Osteoblast (primary cell): ENCODE results near the gene HLA-DPA1. TPM values are rescaled to one million over a fixed set of nuclear protein-coding genes. Genes with fewer than 3 reads are reported as not detected.
"Not testable (repeated sequence)": the region's sequence is repeated elsewhere in the genome, so short reads cannot be mapped to it uniquely, and the experiment has no call there.

Experiments used
- DNase-seq: peaks from one replicate; pipeline ENCODE4 v3.0.0; 2011; ENCODE audit warnings: low spot score, mixed read lengths; ENCODE audit not compliant: insufficient read length; ENCODE audit errors: missing footprints
- H2AFZ ChIP-seq: 2 replicates; pipeline ENCODE4 v1.6.0; 2011; ENCODE audit warnings: mild to moderate bottlenecking, low read length
- H3K27ac ChIP-seq: 2 replicates; pipeline ENCODE4 v1.5.1; 2011; ENCODE audit warnings: mild to moderate bottlenecking, low read depth, low read length, moderate library complexity
- H3K27me3 ChIP-seq: 2 replicates; pipeline ENCODE4 v1.6.0; 2012; ENCODE audit warnings: mild to moderate bottlenecking, control low read depth, inconsistent platforms, low read length, moderate library complexity; ENCODE audit not compliant: insufficient read depth
- H3K36me3 ChIP-seq: 2 replicates; pipeline ENCODE4 v1.5.1; 2011; ENCODE audit warnings: mild to moderate bottlenecking, low read length, control low read depth, moderate library complexity; ENCODE audit not compliant: insufficient read depth
- H3K4me1 ChIP-seq: 2 replicates; pipeline ENCODE4 v1.5.1; 2011; ENCODE audit warnings: mild to moderate bottlenecking, low read length, control low read depth, moderate library complexity; ENCODE audit not compliant: insufficient read depth
- H3K4me2 ChIP-seq: 2 replicates; pipeline ENCODE4 v1.6.0; 2011; ENCODE audit warnings: mild to moderate bottlenecking, low read length; ENCODE audit not compliant: insufficient read depth
- H3K4me3 ChIP-seq: fragments of 200-600 bp; sonication (generic); 3 replicates; pipeline ENCODE4 v1.5.1; 2012; ENCODE audit warnings: mild to moderate bottlenecking, low read length, inconsistent platforms; ENCODE audit not compliant: insufficient read depth
- H3K79me2 ChIP-seq: 2 replicates; pipeline ENCODE4 v1.6.0; 2012; ENCODE audit warnings: mild to moderate bottlenecking, low read length, control low read depth, inconsistent platforms; ENCODE audit not compliant: insufficient read depth
- H3K9me3 ChIP-seq: 2 replicates; pipeline ENCODE4 v1.5.1; 2011; ENCODE audit warnings: low read depth, low read length, control low read depth
- H4K20me1 ChIP-seq: 2 replicates; pipeline ENCODE4 v1.6.0; 2012; ENCODE audit warnings: mild to moderate bottlenecking, low read length, control low read depth; ENCODE audit not compliant: insufficient read depth
- CTCF ChIP-seq: IDR thresholded peaks from 2 replicates; pipeline ENCODE4 v1.5.1; 2011; ENCODE audit warnings: mild to moderate bottlenecking, low read depth, low read length, moderate library complexity; ENCODE audit errors: extremely low read depth
- total RNA-seq: library from RNA; depleted of rRNA; stranded (reverse); fragments of >200 nt; gene quantifications from 2 replicates; pipeline ENCODE4 v1.2.3, GENCODE V29; 2012

HLA-DPA1 gene
- total RNA-seq, 1 donor, result 5.4 TPM

- Histone ChIP-seq H3K9me3 (no peaks in the 10 kb centered on the region), H4K20me1 (no peaks in the 10 kb centered on the region), H2AFZ (no peak overlapping the region), H3K27me3 (peaks cover 22% of the 10 kb centered on the region), H3K4me3 (no peak overlapping the region), H3K27ac (no peak overlapping the region), H3K79me2 (no peaks in the 10 kb centered on the region), H3K36me3 (no peaks in the 10 kb centered on the region), H3K4me1 (no peaks in the 10 kb centered on the region), H3K4me2 (no peak overlapping the region)
- DNase-seq, result no peak
- no peak for TF ChIP-seq CTCF
Measured at GRCh38 chr6:33103776-33104175, 30.3 kb upstream of the HLA-DPA1 start.

- not testable (repeated sequence) for H4K20me1 ChIP-seq, H3K4me2 ChIP-seq, H3K79me2 ChIP-seq, H2AFZ ChIP-seq, DNase-seq, H3K4me1 ChIP-seq, H3K36me3 ChIP-seq, H3K4me3 ChIP-seq, H3K9me3 ChIP-seq, H3K27ac ChIP-seq, H3K27me3 ChIP-seq
Measured at GRCh38 chr6:33101121-33101737, 27.8 kb upstream of the HLA-DPA1 start.

DNA sequence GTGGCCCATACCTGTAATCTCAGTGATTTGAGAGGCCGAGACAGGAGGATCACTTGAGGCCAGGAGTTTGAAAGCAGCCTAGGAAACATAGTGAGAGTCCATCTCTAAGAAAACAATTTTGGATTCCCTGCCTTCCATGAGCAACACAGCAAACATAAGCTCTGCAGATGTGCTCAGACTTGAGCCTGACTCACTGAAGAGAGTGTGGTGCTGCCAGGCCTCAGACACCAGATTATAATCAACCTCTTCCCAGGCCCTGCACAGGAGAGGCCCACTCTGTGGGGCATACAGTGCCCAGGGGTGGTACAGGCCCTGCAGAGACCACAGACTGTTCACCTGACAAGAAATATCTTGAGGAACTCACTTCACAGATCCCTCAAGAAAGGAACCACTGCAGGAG lies 22.2 kb upstream of the HLA-DPA1 start:
- H2AFZ ChIP-seq, result no peak overlapping the region
- DNase-seq, result no peak
- no peak for TF ChIP-seq CTCF

GRCh38 chr6:33093855-33094254 lies 20.4 kb upstream of the HLA-DPA1 start:
- Histone ChIP-seq H2AFZ (no peak overlapping the region), H4K20me1 (no peaks in the 10 kb centered on the region), H3K36me3 (no peaks in the 10 kb centered on the region), H3K4me2 (no peak overlapping the region), H3K27me3 (peaks cover 22% of the 10 kb centered on the region), H3K4me3 (no peak overlapping the region), H3K27ac (no peak overlapping the region), H3K79me2 (no peaks in the 10 kb centered on the region), H3K4me1 (no peaks in the 10 kb centered on the region), H3K9me3 (no peaks in the 10 kb centered on the region)
- no peak for DNase-seq
- no peak for TF ChIP-seq CTCF

More for the DNA sequence above, 22.2 kb upstream of the HLA-DPA1 start:
- H3K4me3 ChIP-seq, result no peak overlapping the region
- no peak overlapping the region for H3K27ac ChIP-seq
- no peak overlapping the region for H3K4me2 ChIP-seq
- H3K79me2 ChIP-seq, result no peaks in the 10 kb centered on the region
- no peaks in the 10 kb centered on the region for H3K4me1 ChIP-seq
- H4K20me1 ChIP-seq, result no peaks in the 10 kb centered on the region
- H3K9me3 ChIP-seq, result no peaks in the 10 kb centered on the region
- H3K36me3 ChIP-seq, result no peaks in the 10 kb centered on the region
- H3K27me3 ChIP-seq, result peaks cover 14% of the 10 kb centered on the region
